ENCODE measurements around the gene VSX2. TPM values are rescaled to one million over a fixed set of nuclear protein-coding genes. Genes with fewer than 3 reads are reported as not detected.
A peak's percentile ranks its signal among the peaks of the same experiment; 100 is the strongest.

VSX2 gene
- total RNA-seq, 2 experiments from 2014 or later = not detected

DNA sequence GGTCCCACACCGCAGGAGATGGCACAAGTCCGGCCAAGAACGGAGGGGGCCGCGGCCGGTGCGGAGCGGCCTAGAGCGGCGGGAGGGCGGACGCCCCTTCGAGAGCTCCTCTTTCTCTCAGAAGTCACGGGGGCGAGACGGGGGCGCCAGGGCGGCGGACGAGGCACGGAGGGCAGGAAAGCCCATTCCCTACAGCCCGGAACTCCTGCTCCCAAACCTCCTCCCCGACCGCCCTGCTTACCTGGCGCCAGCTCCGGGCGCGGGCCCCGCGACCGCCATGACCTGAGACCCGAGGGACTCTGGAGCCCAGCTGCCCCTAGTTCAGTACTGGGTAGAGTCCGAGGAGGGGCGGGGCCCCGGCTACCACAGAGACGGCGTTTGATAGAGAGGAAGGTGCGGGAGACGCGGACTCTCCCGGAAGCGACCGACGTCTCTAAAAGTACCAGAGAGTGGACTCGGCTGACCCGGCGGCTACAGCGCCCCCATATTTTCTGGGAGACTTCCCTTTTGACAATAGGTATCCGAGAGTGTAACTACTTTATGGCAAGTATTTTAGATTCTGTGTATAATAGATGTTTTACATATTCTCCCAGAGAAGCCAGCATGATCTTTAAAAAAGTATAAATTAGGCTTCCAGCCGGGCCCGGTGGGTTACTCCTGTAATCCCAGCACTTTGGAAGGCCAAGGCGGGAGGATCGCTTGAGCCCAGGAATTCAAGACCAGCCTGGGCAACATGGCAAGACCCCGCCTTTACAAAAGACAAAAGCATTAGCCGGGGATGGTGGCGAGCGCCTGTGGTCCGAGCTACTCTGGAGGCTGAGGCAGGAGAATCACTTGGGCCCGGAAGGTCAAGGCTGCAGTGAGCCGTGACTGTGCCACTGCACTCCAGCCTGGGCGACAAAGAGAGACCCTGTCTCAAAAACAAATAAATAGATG is 63.7 kb downstream of the VSX2 start, which contains the start of gene ABCD4:
ABCD4 (minus strand) TSS at position 301 of the 936 bp plus-strand sequence; CDS start at position 279, 22 bp downstream.
- Mint-ChIP-seq H3K27ac (peak within 1 kb of the TSS; percentile 96), H3K9me3 (ENCODE audit: low read depth) (no peaks in the 10 kb centered on the region), H3K4me1 (peaks cover 32% of the 10 kb centered on the region), H3K36me3 (peaks cover 16% of the 10 kb centered on the region), H3K4me3 (peak within 1 kb of the TSS; percentile 100), H3K27me3 (no peaks in the 10 kb centered on the region)
- ATAC-seq (peak; percentile 97), DNase-seq (peak; percentile 94)
- CTCF ChIA-PET = interaction anchor here (0.8 to 2.8 kb wide), 9 partner anchors 8 to 232 kb away, joined by 3 to 10 read pairs (median 4); no protein-coding TSS in a partner anchor

DNA sequence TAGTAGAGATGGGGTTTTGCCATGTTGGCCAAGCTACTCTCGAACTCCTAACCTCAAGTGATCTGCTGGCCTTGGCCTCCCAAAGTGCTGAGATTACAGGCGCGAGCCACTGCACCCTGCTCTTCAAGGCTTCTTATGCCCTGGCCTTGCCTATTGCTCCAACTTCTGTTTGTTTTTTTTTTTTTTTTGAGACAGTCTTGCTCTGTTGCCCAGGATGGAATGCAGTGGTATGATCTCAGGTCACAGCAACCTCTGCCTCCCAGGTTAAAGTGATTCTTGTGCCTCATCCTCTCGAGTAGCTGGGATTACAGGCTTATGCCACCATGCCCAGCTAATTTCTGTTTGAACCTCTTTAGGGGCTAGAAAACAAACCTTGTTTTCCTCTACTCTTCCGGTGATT is 69.4 kb downstream of the VSX2 start:
- Mint-ChIP-seq H3K4me3 (no peak overlapping the region), H3K27ac (no peak overlapping the region), H3K36me3 (no peaks in the 10 kb centered on the region)

DNA sequence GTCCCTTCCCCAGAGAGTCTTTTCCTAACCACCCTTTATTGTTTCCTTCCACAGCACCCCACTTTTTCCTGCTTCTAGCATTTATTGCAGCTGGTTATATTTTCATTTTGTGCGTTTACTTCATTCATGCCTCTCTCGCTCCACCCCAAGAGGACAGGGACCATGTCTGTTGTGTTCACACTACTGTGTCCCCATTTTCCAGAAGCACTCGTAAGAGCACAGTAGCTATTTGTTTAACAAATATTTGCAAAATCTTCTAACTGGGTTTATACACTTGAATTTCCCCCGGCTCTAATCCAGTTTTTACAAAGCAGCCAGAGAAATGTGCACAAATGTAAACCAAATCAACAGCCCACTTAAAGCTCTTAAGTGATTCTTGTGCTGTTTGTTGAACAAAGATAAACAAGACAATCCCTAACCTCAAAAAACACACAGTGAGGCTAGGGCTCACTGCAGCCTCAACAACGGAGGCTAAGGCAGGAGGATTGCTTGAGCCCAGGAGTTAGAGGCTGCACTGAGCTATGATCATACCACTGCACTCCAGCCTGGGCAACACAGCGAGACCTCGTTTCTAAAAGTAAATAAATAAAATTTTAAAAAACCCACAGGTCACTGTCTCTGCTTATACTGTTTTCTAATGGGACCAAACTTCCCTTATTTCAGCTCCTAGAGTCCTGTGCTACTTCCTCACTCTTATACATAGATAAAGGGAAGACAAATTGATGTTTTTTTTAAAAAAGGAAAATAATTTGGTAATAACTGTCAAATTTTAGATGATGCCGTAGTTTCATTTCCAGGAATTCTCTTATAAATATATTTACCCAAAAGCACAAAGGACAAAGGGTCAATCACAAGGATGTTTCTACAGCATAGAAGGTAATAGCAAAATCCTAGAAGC is 70.1 kb downstream of the VSX2 start:
- no peaks in the 10 kb centered on the region for H3K9me3 Mint-ChIP-seq (ENCODE audit: low read depth)
- H3K27ac Mint-ChIP-seq = no peak overlapping the region
- H3K4me1 Mint-ChIP-seq = no peaks in the 10 kb centered on the region
- H3K27me3 Mint-ChIP-seq = no peaks in the 10 kb centered on the region
- ATAC-seq = no peak
- CTCF ChIA-PET = interaction anchor here (0.7 kb wide), 2 partner anchors 620 to 983 kb away, joined by 3 to 4 read pairs; no protein-coding TSS in a partner anchor
- no peak for DNase-seq
- H3K36me3 Mint-ChIP-seq = no peaks in the 10 kb centered on the region
- no peak overlapping the region for H3K4me3 Mint-ChIP-seq

More for the DNA sequence above, 69.4 kb downstream of the VSX2 start:
- Mint-ChIP-seq H3K27me3 (no peaks in the 10 kb centered on the region), H3K9me3 (ENCODE audit: low read depth) (no peaks in the 10 kb centered on the region), H3K4me1 (no peaks in the 10 kb centered on the region)
- CTCF ChIA-PET = interaction anchor here (0.7 kb wide), 1 partner anchor 621 kb away, joined by 3 read pairs; no protein-coding TSS in a partner anchor
- DNase-seq = no peak
- no peak for ATAC-seq

DNA sequence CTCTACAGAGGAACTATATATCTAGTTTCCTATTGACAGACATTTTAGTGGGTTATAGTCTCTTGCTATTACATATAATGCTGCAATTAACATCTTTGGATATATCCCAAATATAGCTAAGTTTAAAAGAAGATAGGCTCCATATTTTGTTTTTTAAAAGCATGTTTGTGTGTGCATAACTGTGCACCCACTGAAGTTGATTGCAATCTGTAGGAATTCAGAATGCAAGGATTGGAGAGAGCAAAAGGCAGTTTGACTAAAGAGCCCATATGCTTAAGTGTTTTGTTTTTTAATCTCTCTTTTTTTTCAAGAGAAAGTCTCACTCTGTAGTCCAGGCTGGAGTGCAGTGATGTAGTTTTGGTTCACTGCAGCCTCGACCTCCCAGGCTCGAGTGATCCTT is 72.9 kb downstream of the VSX2 start:
- Mint-ChIP-seq H3K36me3 (no peaks in the 10 kb centered on the region), H3K27me3 (no peaks in the 10 kb centered on the region), H3K4me1 (no peaks in the 10 kb centered on the region), H3K9me3 (ENCODE audit: low read depth) (no peaks in the 10 kb centered on the region), H3K27ac (no peak overlapping the region), H3K4me3 (no peak overlapping the region)
- no peak for ATAC-seq
- DNase-seq = no peak
- CTCF ChIA-PET = interaction anchor here (1.4 kb wide), 2 partner anchors 9 to 79 kb away, joined by 3 read pairs; partner anchors contain the start of gene ABCD4

Other genes with a start within 250 kb of the VSX2 start
- gene ENTPD5, start 220.2 kb upstream of the VSX2 start, total RNA-seq = 10 to 100 TPM; 13.1 to 18.4 TPM
- gene BBOF1, start 220.1 kb upstream of the VSX2 start, total RNA-seq = 1 to 10 TPM in 1 of 2 experiments, under 1 TPM in 1; 0.87 to 1.1 TPM
- 10 to 100 TPM; 13.8 to 15.5 TPM for gene ALDH6A1, start 155.0 kb upstream of the VSX2 start, total RNA-seq
- 10 to 100 TPM; 18.3 to 20.1 TPM for gene LIN52, start 154.5 kb upstream of the VSX2 start, total RNA-seq
- 10 to 100 TPM; 45.1 to 50.6 TPM for gene ABCD4, start 63.5 kb downstream of the VSX2 start, total RNA-seq
- not detected for gene VRTN, start 109.0 kb downstream of the VSX2 start, total RNA-seq
- not detected for gene SYNDIG1L, start 186.8 kb downstream of the VSX2 start, total RNA-seq

All from activated CD8-positive, alpha-beta memory T cell treated with anti-CD3 and anti-CD28 coated beads, Interleukin-2, amount 10 ng/mL, durations not matched to agents 7 days and 5 days (primary cell).